Measurements from ENCODE around the gene PPDPF.

- TF ChIP-seq CTCF (IDR thresholded peaks at IDR 0.05) (no peak), POLR2A (IDR thresholded peaks at IDR 0.05) (no peak)
Measured at GRCh38 chr20:63477944-63478343, 42.6 kb upstream of the PPDPF start.

All from uterus (tissue), 2 donors.